T47D (cell line): ENCODE results near the gene OR52K2.

Experiments
- DNase-seq, 2 experiments: peaks; one replicate each; pipeline versions ENCODE4 v3.0.0 to v3.0.0-alpha.2; 2011 to 2012; ENCODE audit warnings: low read depth in 1 of 2, low spot score in 1 of 2
- JUND ChIP-seq: IDR thresholded peaks from 2 replicates; pipeline ENCODE4 v1.6.1; 2012; ENCODE audit warnings: low read depth
- in situ Hi-C: cut with HindIII; loops from 2 replicates; pipeline ENCODE4 v1.10.0; 2016; ENCODE audit warnings: low sequenced_read_pairs, low pct_unique_long_range_greater_than_20kb

The OR52K2 gene

DNA sequence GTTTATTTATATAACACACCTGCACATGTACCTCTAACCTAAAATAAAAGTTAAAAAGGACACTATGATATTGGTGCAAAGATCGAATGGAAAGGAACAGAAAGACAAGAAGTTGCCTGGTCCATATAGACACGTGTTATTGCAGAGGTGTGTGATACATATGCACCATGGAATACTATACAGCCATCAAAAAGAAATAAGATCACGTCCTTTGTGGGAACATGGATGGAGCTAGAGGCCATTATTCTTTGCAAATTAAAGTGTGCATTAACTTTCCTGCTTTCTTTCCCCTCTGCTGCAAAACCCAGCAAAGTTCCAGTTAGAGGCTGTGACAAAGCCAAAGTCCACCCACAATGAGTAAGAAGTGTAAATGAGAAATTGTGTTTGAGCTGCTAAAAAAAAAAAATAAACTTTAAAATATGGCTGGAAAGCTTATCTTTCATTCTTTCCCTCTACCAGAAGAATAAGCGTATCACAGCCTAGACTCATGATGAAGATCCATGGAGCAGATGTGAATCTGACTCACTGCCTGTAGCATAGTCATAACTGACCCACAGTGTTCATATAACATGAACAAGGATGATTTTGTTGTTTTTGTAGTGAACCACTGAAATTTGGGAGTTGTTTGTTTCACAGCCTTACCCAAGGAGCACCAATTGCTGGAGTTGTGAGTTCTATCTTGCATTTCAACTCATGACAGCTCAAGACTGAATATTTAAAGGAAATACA, 42.9 kb downstream of the OR52K2 start:
- in situ Hi-C loops, result no loop called here
- DNase-seq, result no peak
- no peak for TF ChIP-seq JUND

DNA sequence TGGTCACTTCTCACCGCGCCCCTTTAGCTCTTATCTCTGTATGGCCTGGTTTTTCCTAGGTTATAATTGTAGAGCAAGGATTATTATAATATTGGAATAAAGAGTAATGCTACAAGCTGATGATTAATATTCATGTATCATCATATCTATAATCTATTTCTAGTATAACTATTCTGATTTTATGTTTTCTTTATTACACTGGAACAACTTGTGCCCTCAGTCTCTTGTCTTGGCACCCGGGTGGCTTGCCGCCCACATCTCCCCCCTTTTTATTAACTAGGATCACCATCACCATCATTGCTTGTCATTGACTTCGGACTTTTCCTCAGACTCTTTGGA, 44.4 kb downstream of the OR52K2 start:
- in situ Hi-C loops, result no loop called here
- DNase-seq, result no peak
- TF ChIP-seq JUND, result no peak

DNA sequence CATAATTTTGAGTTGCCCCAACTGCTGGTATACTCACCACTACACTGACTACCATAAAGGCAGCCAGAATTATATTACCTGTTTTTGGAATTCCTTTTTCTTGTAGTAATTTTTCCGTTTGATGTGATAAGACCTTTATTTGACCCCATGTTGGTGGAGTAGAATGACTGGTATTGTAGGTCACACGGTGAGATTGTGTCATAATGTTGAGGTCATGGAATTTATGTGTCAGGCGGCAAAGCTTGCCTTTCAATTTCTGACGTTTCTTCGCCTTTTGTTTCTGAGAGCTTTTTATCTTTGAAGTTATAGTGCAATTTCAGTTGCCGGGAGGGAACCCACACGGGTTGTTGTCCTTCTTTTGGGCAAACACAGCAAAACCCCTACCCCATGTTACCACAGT, 46.4 kb downstream of the OR52K2 start:
- in situ Hi-C loops, result no loop called here
- no peak for DNase-seq
- no peak for TF ChIP-seq JUND

DNA sequence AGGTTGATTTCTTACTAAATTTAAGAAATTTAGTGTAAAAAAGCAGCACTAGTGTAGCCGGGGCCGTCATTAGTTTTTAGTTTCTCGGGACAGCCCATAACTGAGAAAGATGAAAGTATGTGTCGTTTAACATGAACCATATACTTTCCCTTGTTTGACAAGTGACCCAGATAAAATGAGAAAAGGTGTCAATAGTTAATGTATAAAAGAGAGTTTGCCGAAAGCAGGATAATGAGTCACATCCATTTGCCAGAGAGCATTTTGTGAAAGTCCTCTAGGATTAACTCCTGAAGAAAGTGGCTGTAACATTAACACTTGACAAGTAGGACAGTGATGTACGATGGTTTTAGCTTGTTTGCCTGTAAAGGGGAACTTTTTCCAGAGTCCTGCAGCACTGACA, 46.9 kb downstream of the OR52K2 start:
- DNase-seq, result no peak
- no peak for TF ChIP-seq JUND
- in situ Hi-C loops, result no loop called here

DNA sequence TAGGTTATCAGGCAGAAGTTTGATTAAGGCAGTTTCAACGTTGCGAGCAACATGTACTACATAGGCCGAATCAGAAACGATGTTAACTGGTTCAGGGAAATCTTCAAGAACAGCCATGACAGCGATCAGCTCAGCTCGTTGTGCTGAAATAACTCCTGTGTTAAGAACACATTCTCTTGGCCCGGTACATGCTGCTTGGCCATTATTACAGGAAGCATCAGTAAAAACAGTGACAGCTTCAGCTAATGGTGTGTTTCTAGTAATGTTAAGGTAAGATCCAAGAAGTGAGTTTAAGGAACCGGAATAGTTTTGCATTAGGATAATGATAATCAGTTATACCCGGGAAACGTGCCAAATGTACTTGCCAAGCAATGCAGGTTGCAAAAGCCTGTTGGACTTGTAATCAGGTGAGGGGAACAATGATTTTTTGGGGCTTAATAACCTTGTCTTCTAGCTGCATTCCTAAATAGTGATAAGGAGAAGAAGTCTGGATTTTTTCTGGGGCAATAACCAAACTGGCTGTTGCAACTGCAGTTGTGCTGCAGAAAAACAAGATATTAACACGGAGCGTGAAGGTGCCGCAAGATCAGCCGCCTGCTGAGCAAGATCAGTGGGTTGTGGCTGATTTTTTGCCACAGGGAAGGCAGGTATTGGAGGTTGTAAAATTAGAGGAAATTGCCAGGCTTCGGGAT, 47.6 kb downstream of the OR52K2 start:
- TF ChIP-seq JUND, result no peak
- DNase-seq, result peak in 1 of 2 experiments; percentile 1
- in situ Hi-C loops, result no loop called here
